Activated CD4-positive, alpha-beta T cell treated with anti-CD3 and anti-CD28 coated beads for 48 hours (primary cell): ENCODE measurements around the gene ABCC1.
"Not testable (repeated sequence)": the region's sequence is repeated elsewhere in the genome, so short reads cannot be mapped to it uniquely, and the experiment has no call there.

Experiments
- DNase-seq: peaks from one replicate; pipeline ENCODE4 v3.0.0-alpha.2; 2020

ABCC1 gene

DNA sequence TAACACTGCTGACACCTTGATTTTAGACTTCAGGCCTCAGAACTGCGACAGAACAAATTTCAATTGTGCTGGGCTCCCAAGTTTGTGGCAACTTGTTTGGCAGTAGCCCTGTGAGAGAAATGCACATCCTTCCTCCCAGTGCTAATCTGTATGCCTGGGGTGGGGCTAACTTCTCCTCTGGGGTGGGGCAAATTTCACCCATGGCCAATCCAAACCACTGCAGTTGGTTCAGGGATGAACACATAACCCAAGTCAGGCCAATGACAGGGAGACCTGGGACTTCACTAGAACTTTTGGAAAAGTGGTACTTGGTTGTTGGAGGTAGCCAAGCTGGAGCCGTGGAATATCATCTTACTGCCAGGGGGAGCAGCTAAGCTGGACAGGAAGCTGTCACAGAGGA, 217.5 kb downstream of the ABCC1 start:
- DNase-seq, result no peak

DNA sequence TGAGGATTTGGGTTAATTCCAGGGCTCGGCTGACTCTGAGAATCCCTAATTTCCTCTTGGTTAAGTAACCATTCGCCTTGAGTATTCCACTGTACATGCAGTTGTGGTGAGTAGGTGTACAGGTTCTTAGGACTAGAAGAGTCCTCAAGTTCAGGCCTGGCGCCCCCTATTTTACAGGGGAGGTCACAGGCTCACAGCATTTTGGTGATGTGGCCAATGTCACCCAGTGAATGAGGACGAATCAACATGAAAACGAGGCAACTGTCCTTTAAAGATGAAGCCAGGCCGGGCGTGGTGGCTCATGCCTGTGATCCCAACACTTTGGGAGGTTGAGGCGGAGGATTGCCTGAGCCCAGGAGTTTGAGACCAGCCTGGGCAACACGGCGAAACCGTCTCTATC, 218.5 kb downstream of the ABCC1 start:
- no peak for DNase-seq

DNA sequence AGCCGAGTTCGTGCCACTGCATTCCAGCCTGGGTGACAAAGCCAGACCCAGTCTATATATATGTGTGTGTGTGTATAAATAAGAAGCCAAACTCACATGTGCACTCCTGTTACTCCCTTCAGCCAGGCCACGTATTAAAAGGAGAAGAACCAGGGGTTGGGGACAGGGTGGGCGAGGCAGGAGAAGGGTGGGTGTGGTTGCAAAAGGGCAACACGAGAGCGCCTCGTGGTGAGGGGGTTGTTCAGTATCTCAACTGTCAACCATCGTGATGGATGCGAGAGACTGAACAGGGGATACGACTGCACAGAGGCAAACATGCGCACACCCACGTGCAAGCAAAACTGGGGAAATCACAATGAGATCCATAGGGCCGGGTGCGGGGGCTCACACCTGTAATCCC, 219.0 kb downstream of the ABCC1 start:
- DNase-seq, result no peak

DNA sequence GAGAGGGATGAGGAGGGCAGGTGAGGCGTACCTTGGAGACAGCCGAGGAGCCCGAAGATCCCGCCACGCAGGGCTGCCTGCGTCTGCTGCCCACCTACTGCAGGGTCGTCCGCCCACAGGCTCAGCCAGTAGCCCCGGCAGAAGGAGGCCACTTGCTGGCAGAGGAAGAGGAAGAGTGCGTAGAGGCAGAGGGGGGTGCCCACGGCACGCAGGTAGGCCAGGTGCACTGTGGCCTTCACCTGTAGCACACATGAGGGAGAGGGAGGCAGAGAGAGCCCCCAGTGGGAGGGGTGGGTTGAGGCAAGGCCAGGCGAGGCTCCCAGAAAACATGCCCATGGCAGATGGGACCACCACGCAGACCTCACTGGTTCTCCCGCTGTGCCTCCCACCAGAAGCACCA, 220.2 kb downstream of the ABCC1 start:
- DNase-seq, result no peak

DNA sequence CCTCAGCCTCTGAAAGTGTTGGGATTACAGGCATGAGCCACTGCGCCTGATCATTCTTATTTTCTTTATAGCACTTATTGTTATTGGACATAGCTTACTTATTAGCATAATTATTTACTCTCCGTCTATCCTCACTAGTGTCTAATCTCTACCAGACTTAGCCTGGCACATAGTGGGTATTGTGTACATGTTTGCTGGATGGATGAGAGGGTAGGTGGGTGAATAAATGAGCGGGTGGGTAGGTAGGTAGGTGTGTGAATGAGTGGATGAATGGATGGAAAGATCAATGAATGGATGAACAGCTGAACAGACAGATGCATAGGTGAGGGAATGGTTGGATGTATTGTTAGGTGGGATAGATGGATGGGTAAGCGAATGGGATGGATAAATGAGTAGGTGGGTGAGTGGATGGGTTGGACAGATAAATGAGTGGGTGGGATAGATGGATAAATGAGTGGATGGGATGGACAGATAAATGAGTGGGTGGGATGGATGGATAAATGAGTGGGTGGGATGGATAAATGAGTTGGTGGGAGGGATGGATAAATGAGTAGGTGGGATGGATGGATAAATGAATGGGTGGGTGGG, 222.0 kb downstream of the ABCC1 start:
- no peak for DNase-seq

DNA sequence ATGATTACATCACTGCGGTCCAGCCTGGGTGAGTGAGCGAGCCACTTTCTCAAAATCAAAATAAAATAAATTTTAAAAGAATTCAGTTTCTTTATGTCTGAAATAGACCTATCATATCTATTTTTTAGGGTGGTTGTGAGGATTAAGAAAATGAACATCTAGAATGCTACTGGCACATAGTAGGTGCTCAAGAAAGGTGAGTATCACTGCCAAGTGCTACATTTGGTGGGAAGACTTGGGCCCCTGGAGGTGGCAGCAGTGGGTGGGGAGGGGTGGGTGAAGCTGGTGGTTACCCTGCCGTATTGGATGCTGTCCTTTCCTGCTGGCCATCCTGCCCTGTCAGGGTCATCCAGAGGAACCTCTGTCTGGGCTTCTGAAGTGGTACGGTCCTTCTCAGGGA, 223.6 kb downstream of the ABCC1 start:
- no peak for DNase-seq

DNA sequence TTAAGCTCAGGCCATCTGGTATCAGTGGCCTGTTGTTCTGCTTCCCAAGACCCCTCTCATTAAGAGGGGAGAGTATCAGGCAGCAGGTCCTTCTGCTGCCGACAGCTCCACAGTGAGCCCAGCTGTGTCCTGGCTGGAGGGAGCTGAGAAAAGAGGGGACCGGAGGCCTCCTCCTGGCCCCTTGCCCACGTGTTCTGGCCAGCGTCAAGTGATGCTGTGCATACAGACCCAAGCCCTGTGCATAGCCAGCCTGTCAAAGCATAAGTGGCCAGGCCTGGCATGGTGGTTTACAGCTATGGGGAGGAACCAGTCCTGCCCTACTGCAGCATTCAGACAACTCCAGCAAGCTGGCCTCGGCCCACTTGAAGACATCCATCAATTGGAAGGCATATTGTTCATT, 225.9 kb downstream of the ABCC1 start:
- no peak for DNase-seq

DNA sequence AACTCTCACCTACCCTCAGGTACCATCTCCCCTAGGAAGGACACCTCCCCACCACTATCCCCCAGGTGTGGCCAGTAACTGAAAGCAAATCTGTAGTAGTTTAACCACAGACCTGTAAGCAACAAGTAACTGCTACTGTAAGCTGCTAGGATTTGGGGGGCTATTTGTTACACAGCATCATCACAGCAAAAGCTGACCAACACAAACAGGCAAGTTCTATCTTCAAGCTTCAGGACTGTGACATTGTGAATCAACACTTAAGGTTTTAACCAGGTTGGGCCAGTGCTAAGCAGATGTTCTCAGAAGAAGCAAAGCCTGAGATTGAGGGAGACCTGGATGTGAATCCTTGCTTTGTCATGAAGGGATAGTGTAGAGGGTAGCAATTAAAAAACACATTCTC, 226.9 kb downstream of the ABCC1 start:
- no peak for DNase-seq

DNA sequence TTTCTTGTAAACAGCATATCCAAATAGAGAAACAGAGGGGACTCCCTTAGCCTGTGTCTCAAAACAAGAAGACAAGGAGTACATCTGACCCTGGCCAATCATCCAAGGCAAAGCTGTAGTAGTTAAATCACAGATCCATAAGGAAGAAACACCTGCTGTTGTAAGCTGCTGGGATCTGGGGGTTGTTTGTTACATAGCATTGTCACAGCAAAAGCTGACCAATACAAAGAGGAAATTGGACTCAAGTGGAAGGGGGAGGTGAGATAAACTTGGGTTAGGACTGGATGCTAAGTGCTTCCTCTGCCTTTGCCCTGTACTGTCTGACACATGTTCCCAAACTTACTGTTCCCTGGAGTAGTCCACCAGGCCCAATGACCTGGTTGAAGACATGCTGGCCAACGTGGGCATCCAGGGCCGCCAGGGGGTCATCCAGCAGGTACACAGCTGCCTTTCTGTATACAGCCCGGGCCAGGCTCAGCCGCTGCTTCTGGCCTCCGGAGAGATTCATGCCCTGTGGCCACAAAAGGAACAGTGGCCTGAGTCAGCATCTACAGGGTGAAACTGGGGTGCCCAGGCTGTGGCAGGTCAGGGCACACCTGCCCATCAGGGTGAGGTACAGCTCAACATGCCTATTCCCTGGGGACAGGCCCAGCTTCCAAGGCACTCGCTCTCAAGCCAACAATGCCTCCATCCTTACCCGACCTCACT, 229.2 kb downstream of the ABCC1 start:
- no peak for DNase-seq

DNA sequence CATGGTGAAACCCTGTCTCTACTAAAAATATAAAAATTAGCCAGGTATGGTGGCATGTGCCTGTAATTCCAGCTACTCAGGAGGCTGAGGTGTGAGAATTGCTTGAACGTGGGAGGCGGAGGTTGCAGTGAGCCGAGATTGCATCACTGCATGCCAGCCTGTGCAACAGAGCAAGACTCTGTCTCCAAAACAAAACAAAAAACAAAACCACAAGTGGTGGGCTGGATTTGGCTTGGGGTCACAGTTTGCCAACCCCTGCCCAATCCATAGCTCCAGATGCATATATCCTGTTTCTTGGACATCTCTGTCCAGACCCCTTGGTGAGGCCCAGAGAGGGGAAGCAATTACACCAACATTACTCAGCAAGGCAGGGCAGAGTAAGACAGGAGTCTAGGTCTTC, 232.3 kb downstream of the ABCC1 start:
- not testable (repeated sequence) for DNase-seq

DNA sequence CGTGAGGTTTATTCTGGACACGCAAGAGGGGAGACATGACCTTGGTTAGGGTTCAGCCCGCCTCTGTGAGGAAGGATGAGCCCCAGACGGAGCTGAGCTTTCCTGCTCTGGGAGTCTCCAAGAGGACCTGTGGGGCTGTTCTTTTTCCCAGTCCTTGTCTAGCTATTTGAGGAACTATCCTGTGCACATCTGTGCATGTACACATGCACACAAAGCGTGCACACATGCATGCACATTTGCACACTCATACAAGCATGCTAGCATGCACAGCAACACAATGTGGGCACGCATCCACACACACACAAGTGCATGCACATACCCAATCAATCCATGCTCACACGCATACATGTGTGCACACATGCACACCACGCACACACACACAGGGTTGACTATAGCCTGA, 233.5 kb downstream of the ABCC1 start:
- no peak for DNase-seq

DNA sequence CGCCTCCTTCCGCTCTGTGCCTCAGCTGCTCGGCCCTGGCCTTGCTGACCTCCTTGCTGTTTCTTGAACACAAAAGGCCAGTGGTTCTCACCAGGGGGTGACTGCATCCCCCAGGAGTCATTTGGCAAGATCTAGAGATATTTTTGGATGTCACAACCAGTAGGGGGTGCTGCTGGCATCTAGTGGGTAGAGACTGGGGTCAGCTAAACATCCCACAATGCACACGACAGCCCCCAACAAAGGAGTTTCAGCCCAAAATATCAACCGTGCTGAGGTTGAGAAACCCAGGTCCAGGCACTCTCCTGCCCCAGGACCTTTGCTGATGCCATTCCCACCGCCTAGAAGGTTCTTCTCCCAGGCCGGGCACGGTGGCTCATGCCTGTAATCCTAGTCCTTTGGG, 234.1 kb downstream of the ABCC1 start:
- no peak for DNase-seq

DNA sequence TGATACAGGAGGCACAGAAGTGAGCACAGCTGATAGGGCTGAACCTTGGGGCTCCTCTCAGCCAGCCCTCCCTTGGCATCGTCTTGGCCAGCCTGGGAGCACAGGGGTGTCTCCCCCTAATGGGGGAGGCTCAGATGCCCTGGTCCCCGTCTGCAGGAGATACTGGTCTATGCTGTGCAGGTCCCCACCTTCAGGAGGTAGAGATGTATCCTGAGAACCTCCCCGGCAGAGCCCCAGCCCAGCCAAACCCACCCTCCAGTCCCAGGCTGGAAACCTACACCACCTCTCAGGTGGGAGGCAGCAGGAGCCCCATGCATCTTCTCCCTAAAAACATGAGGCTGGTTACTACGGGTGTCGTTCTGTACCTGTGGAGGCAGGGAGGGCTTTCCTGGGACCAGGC, 235.2 kb downstream of the ABCC1 start:
- DNase-seq, result no peak

DNA sequence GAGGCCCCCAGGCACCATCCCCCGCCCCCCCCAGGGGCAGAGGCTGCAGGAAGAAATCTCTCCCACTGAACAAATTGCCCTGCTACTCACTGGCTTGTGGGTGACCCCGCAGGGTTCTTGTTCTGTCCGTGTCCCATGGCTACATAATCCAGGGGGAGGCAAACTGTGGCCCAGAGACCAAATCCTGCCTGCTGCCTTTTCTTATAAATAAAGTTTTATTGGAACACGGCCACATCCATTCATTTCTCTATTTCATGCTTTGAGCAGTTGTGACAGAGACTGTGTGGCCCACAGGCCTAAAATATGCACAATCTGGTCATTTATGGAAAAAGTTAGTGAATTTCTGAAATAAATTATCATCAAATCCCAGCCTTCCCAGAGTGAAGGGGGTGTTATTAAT, 235.7 kb downstream of the ABCC1 start:
- no peak for DNase-seq

DNA sequence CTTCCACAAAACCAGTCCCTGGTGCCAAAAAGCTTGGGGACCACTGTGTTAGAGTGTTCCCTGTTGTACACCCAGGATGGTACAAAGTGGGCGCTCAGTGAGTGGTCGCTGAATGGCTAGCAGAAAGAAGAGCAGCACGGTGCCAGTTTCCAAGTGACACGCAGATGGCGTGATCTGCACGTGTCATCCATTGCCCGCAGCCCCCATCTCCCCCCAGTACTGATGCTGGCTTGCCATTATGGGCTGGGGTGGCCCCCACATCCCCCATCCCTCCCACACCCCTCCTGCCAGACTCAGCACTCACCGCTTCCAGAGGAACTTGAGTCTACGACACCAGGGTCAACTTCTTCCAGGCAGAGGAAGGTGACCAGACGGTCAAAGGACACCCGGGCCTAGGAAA, 237.4 kb downstream of the ABCC1 start:
- no peak for DNase-seq

DNA sequence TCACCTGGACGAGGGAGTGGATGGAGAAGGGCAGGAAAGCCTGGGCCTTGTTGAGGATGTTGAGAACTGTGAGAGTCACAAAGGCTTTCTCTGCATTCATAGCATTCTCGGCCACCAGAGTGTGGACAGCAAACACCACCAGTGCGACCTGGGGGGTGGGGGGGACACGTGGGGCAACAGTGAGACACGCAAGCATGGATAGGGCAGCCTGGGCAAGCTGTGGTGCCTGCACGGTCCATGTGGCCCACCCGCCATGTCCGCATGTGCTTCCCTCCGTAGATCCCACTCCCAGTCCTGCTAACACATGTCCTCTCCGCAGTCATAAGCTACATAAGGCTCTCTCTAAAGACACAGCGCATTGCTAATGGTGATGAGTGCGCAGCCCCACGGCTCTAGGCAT, 239.4 kb downstream of the ABCC1 start:
- DNase-seq, result no peak

DNA sequence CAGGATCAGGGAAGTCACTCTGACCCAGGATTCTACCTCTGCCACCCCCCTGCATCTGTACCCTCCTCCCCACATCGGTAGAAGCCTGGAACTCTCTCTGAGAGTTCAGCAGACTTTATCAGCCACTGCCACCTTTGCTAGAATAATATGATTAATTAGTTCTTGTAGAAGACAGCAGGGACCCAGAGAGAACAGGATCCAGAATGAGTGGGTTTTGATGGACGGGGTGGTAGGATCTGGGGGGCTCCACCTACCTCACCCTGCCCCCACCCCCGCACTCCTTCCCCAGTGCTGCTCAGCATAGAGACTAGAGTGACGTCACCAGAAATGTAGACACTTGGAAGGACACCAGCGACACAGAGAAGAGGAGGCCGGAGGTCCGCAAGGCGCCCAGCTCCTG, 240.4 kb downstream of the ABCC1 start:
- DNase-seq, result no peak

DNA sequence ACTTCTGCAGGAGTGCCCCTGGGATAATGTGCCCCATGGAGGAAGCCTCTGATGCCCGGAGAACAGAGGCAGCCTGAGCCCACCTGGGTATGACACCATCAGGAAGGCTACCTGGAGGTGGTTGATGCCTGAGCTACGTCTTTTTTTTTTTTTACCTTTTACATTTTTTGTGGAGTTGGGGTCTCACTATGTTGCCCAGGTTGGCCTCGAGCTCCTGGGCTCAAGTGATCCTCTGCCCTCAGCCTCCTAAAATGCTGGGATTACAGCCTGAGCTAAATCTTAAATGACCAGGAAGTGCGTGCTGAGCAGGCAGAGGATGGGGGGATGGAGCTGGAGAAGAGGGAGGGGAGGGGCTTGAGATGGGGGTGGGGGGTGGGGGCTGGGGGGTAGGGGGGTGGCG, 241.1 kb downstream of the ABCC1 start:
- no peak for DNase-seq

DNA sequence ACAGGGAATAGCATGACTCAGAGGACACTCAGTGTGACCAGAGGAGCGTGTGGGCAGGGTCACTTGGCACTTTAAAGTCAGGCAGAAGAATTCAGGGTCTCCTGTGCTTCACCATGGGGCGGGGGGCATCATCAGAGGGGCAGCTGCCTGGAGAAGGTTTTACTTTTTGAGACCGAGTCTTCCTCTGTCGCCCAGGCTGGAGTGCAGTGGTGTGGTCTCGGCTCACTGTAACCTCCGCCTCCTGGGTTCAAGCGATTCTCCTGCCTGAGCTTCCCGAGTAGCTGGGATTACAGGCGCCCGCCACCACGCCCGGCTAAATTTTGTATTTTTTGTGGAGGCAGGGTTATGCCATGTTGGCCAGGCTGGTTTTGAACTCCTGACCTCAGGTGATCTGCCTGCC, 241.6 kb downstream of the ABCC1 start:
- DNase-seq, result not testable (repeated sequence)

DNA sequence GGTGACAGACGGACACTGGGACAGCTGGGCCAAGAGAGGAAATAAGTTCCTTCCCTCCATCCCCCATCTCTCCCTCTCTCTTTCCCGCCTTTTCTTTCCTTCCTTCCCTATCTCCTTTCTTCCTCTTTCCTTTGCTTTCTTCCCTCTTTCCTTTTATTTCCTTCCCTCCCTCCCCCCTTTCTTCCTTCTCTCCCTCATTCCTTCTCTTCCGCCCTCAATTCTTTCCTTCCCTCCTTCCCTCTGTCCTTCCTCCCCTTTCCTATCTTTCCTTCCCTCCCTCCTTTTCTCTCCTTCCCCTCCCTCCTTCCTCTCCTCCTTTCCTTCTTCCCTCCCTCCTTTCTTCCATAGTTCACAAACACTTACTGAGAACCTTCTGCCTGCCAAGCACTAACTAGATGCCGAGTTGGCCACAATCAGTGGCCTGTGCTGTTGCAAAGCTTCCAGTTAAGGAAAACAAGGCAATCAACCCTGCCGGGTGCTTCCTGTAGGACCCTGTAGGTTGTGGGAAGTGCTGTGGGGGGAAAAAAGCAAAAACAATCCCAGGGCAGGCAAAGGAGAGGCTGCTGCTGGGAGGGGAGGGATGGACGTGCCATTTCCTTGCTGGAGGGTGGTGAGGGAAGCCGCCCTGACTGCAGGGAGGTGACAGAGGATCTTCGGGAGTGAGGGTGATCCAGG, 242.2 kb downstream of the ABCC1 start:
- no peak for DNase-seq
